Measurements from ENCODE around the gene FANCC. TPM values are rescaled to one million over a fixed set of nuclear protein-coding genes. Genes with fewer than 3 reads are reported as not detected.
A peak's percentile ranks its signal among the peaks of the same experiment; 100 is the strongest.
"Not testable (repeated sequence)": the region's sequence is repeated elsewhere in the genome, so short reads cannot be mapped to it uniquely, and the experiment has no call there.

Gene FANCC
- total and polyA plus RNA-seq, 2 of the 13 experiments (the other 11 are each of a cell fraction or from before 2014, with no cell fraction given) = 7.4 to 8.6 TPM

- not testable (repeated sequence) for TF ChIP-seq FOXA1 (IDR thresholded peaks at IDR 0.05); CREM (CRISPR knock-in tag; IDR thresholded peaks at IDR 0.05); LCORL (IDR thresholded peaks at IDR 0.05)
- TF ChIP-seq FOXA1 (CRISPR knock-in tag; IDR thresholded peaks at IDR 0.05) (peak; percentile 74), ZMYM4 (CRISPR knock-in tag; IDR thresholded peaks at IDR 0.05) (peak; percentile 56; the same call in 1 of the 2 replicates), IRF2 (CRISPR knock-in tag; IDR thresholded peaks at IDR 0.05) (peak; percentile 62; the same call in 1 of the 2 replicates), ONECUT2 (CRISPR knock-in tag; IDR thresholded peaks at IDR 0.05) (peak; percentile 91), ARNTL (CRISPR knock-in tag; IDR thresholded peaks at IDR 0.05) (peak; percentile 33; the same call in 1 of the 2 replicates), NR2F1 (CRISPR knock-in tag; IDR thresholded peaks at IDR 0.05) (peak in 1 of 2 experiments; percentile 33; a peak in 1 of 4 replicates), MLX (CRISPR knock-in tag; IDR thresholded peaks at IDR 0.05) (0 out of 2 replicates have a peak, but pooled peaks have one; percentile 30), CREM (IDR thresholded peaks at IDR 0.05) (0 out of 2 replicates have a peak, but pooled peaks have one; percentile 10), ZFX (CRISPR knock-in tag; IDR thresholded peaks at IDR 0.05; ENCODE audit: low read depth) (peak; percentile 65), MAX (IDR thresholded peaks at IDR 0.05) (peak; percentile 62; the same call in 1 of the 2 replicates), HOMEZ (CRISPR knock-in tag; IDR thresholded peaks at IDR 0.05; ENCODE audit: low read depth) (peak; percentile 14; the same call in 1 of the 2 replicates), FOXA3 (CRISPR knock-in tag; IDR thresholded peaks at IDR 0.05) (peak; percentile 76), RCOR2 (CRISPR knock-in tag; IDR thresholded peaks at IDR 0.05) (peak; percentile 32; the same call in 1 of the 2 replicates), KDM3A (CRISPR knock-in tag; IDR thresholded peaks at IDR 0.05; ENCODE audit: low read depth) (0 out of 2 replicates have a peak, but pooled peaks have one; percentile 51), ZNF441 (CRISPR knock-in tag; IDR thresholded peaks at IDR 0.05; ENCODE audit: borderline replicate concordance) (0 out of 2 replicates have a peak, but pooled peaks have one; percentile 32), ZFY (CRISPR knock-in tag; IDR thresholded peaks at IDR 0.05) (peak; percentile 54), CTCF (CRISPR knock-in tag; IDR thresholded peaks at IDR 0.05) (peak; percentile 49; the same call in 1 of the 2 replicates), POLR2G (IDR thresholded peaks at IDR 0.05; ENCODE audit: low read depth, low read length) (peak; percentile 54), ASH2L (IDR thresholded peaks at IDR 0.05; ENCODE audit: insufficient read length, low read depth, low read length) (peak; percentile 63), HOXA3 (CRISPR knock-in tag; IDR thresholded peaks at IDR 0.05) (peak; percentile 47; the same call in 1 of the 2 replicates), LCORL (CRISPR knock-in tag; IDR thresholded peaks at IDR 0.05) (peak; percentile 53; the same call in 1 of the 2 replicates)
Observed at GRCh38 chr9:95269803-95270773, 47.4 kb downstream of the FANCC start (continued).
